CMK (cell line): ENCODE data around the gene FGF11.

ENCODE experiments used
- DNase-seq: peaks from one replicate; pipeline ENCODE4 v3.0.0-alpha.2; 2010; ENCODE audit warnings: low read depth

The FGF11 gene

DNA sequence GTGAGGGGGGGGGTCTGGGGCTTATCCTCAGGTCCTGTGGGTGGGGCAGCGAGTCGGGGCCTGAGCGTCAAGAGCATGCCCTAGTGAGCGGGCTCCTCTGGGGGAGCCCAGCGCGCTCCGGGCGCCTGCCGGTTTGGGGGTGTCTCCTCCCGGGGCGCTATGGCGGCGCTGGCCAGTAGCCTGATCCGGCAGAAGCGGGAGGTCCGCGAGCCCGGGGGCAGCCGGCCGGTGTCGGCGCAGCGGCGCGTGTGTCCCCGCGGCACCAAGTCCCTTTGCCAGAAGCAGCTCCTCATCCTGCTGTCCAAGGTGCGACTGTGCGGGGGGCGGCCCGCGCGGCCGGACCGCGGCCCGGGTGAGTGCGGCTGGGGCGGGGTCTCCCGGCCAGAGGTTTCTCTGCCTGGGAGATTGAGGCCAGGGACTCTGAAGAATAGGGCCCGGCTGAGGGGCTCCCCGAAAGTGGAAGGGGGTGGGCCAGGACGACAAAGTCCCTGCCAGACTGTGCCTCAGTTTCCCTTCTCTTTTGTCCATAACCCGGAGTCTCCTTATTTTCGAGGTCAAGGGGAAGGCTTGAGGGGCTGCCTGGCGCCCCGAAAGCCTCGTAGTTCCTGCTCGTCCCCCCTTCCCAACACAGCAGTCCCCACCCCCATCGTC lies at the start of gene FGF11:
Gene FGF11 (plus strand): TSS at position 51 of the 651 bp plus-strand sequence. CDS start 109 bp downstream, at position 160.
- no peak for DNase-seq

DNA sequence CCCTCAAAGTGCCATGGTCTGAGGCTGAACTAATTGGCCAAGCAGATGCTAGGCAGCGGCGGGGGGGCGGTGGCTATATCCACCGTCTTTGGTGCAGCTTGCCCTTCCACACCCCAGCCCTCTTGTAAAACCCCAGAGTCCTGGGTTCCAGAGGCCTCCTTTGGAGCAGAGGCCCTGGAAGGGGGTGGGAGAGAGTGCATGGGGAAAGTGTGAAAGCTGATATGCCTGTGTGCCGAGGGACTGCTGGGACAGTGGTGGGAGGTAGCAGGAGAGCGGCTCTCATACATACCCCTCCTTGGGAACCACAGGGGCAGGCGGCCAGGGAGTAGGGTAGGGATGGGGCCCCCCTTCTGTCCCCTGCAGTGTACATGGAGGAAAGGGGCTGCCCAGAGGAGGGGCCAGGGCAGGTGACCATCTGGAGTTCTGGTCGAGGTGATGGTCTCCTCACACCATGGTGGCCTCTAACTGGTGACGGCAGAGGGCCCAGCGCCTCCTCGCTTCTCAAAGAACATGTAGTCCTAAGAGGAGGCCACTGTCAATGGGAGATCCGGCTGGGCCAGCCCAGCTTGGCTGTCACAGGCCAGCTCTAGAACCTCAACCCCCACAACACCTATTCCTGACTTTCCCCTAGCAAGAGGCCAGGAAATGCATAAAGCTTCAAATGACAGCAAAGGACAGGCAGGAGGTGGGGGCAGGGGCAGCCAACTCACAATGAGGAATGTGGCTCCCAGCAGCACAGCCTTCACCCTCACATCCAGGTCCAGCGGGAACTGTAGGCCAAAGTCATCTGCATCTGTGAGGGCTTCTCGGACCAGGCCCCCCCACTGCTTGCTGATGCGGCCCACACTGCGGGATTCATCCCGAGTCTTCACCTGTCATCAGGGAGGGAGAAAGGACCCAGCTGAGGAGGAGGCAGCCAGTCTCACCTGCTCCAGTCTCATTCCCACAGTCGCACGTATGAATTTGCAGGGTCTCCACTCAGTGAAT lies 49.1 kb upstream of the FGF11 start:
- DNase-seq, result no peak

DNA sequence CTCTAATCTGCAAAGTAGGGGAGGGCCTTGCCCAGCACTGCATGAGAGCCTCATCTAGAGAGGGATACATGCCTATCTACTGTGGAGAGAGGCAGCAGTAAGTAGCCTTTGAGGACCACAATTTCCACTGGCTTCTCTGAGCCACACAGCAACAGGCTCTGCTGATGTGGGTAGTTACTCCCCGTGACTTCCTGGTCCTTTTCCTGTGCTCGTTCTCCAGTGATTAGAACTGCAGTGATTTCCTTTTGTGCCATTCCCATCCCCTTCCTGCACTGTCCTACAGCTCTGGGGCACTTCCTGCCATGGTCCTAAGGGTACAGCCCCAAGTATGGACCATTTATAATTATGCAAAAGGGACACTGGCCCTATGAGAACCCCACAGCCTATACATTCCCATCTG lies 48.0 kb upstream of the FGF11 start:
- no peak for DNase-seq

DNA sequence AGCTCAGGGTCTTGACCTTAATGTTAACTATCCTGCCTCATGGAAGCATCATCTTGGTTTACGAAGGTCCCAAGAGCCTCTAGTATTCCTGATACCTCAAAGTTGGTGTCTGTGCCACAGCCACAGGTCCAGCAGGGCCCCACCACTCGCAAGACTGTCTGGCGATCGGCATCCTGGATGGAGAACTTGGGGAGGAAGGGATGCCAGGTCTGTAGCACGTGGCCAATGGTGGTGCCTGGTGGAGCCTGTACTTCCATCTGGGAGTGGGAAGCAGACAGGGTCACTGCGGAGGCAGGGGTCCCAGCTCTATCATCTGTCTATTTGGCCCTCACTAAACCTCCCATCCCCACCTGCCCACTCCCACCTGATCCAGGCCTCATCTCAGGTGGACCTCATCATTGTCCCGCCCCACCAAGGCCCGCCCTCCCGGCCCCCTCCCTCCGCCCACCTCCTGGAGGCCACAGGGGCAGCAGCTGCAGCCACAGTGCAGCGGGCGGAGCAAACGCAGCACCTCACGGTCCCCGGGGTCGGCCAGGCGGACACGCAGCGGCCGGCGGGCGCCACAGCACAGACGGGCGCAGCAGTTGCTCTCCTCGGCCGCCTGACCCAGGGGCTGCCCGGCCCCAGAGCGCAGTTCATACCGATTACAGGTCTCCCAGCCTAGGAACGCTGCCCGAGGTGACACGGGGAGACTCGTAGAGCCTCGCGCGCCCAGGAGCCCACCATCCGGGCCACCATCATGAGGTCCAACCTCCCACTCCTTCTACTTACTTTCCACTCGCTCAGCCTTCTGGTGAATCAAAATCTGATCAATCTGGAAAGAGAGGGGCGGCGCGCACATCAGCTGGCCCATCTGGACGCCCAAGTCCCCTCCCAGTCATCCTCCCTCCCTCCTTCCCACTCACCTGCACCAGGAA lies 46.4 kb upstream of the FGF11 start:
- no peak for DNase-seq

DNA sequence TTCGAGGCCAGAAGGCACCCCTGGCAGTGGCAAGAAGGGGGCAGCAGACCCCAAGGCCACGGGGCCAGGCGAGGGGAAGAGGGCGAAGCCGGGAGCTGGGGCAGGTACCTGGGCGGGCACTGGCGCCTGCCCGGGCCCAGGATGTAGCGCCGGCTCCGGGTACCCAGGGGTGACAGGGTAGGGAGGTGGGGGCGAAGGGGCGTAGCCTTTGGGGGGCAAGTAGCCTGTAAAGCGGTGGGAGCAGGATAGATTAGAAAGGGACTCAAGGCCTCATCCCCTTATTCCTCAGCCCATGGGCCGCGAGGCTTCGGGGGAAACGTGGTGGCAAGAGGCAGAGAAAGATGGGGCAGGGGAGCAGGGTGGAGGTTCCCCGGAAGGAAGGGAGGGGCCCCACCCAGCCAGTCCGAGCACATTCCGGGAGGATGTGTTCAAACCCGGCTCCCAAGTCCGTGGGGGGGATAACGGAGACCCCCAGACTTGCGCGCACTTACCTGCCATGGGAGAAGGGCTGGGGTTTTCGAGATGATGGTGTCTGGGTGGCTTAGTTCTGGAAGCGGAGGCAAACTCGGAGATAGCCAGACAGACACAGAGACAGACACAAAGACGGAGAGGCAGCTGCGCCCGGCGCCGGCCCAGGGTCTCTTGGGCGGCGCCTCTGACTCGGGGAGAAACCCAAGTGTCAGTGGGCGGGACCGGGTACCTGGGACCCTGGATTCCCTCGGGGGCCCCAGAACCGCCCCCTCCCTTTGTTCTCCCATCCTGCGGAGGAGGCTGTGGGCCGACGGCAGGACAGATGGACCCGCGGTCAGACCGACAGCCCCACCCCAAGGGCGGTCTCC lies 45.5 kb upstream of the FGF11 start:
- peak; percentile 8 for DNase-seq

DNA sequence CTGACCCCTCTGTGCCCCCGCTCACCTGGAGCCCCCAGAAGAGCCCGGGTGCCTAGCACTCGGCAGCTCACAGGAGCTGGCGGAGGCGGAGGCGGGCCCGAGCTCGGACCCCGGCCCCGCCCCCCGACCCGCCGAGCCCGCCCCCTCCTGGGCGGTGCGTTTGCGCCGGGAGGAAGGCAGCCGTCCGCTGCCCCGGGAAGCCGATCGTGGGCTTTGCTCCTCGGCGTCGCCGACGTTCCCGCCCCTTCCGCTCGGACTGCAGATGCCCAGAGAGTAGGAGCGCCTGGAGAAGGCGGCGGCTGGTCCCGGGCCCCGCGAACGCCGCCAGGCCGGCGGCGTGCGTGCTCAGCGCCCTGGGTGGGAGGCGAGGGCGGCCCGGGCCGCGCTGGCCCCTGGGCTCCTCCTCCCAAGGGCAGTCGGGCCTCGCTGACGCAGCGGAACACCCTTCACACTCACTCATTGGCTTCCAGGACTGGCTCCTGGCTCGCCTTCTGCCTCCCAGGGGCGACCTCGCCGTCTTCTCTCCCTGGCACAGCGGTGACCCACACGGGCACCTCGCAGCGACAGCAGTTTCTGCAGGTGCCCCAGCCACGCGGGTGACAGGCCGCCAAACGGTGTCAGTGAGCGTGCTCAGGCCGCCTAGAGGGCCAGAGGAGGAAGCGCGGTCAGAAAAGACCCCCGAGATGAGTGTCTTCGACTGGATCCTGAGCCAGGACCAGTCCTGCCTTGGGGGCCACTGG lies 44.7 kb upstream of the FGF11 start, which contains the start of gene PLSCR3:
Gene PLSCR3 (minus strand): TSS at position 74 of the 740 bp plus-strand sequence. CDS start 415 bp downstream, outside the sequence.
- peak; percentile 63 for DNase-seq

DNA sequence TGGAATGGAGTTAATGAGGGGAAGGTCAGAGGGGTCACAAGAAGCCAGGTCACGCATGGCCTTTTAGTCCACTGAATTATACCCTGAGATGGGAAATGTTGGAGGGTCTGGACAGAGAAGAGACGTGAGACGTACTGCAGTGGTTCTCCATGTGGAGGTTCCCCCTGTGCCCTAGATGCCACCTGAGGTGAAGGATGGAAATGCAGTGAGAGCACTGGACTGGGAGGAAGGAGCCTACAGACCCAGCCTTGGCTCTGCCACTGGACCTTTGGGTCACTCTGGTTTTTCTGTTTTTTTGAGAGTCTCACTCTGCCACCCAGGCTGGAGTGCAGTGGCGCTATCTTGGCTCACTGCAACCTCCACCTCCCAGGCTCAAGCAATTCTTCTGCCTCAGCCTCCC lies 43.2 kb upstream of the FGF11 start:
- DNase-seq, result no peak

DNA sequence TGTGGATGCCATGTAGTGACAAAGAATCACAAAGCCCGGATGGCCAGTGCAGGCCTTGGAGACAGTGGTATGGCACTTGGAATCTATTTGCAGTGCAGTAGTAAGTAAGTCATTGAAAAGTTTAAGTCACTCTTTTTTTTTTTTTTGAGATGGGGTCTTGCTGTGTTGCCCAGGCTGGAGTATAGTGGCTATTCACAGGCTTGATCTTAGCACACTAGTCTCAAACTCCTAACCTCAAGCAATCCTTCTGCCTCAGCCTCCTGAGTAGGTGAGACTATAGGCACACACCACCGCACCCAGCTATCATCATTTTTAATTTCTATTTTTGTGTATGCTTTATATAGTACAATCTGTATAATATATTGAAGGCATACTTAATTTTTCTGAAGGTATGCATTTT lies 40.7 kb upstream of the FGF11 start:
- no peak for DNase-seq

DNA sequence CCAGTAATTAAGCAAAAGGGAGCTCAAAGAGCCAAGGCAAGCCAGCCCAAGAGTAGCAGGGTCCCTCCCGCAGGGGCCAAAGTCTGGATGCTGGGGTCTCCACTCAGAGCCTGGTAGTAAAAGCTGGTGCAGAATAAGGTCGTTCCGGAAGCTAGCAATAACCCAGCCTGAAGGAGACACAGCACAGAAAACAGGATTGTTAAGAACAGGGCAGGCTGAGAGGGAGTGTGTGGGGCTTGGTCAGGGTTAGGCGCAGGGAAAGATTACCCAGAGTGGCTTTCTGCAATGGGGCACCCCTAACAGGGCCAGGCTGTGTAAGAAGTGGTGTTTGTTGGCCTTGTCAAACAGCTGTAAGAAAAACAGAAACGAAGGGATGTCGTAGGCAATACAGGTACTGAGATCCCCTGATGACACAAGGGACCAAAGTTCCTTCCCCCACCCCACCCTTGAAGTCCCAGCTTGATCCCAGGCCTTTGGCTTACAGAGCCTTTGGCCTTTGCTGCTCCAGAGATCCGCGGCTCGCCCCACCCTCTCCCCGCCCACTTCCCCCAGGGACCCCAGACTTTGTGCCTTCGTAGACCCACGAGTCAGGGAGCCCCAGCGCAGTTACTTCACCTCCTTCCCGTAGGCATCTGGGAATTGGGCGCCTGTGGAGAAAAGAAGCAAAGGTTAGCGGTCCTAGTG lies 36.1 kb upstream of the FGF11 start:
- no peak for DNase-seq

DNA sequence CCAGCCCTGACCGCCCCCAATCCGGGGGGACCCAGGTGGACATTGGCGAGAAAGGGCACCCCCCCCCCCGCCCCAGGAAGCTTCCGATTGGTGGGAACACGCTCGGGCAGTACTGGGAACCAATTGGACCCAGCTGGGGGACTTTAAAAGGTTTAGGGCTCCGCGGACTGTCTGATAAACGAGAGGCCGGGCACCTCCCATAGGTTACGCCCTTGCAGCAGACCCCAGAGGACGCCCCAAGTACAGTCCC lies 35.7 kb upstream of the FGF11 start:
- no peak for DNase-seq

DNA sequence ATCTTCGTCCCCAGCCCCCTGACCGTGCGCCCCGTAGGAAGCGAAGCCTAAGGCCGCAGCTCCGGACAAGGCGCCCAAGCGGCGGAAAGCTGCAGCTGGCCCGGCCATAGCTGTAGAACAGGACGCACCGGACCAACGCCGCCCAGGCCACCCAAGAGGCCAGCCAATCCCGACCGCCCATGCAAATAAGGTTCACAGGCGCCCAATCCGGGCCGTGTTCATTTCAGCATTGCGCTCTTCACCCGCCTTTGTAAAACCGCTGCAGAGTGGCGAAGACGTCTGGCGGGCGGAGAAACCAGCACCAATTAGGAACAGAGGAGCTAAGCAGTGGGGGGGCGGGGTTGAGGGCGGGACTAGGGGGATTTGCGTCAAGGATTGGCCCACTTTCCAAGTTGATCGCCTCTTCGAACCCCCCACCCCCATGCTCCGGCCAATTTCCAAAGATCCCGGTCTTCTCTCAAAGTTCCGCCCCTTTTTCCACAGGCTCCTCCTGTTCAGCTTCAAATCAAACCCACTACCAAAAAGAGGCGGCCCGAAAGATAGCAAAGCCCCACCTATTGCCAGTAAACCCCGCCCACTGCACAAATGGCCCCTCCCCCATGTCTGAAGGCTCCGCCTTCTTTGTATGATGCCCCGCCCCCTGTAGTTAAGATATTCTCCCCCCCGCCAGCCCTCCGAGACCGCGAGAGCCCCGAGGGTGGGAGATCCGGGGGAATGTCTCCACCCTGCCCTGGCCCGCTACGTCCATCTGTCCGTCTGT lies 35.2 kb upstream of the FGF11 start, which contains the start of gene TMEM256:
Gene TMEM256 (minus strand): TSS at position 121 of the 760 bp plus-strand sequence. CDS start 13 bp downstream, at position 108.
- DNase-seq, result peak; percentile 71

DNA sequence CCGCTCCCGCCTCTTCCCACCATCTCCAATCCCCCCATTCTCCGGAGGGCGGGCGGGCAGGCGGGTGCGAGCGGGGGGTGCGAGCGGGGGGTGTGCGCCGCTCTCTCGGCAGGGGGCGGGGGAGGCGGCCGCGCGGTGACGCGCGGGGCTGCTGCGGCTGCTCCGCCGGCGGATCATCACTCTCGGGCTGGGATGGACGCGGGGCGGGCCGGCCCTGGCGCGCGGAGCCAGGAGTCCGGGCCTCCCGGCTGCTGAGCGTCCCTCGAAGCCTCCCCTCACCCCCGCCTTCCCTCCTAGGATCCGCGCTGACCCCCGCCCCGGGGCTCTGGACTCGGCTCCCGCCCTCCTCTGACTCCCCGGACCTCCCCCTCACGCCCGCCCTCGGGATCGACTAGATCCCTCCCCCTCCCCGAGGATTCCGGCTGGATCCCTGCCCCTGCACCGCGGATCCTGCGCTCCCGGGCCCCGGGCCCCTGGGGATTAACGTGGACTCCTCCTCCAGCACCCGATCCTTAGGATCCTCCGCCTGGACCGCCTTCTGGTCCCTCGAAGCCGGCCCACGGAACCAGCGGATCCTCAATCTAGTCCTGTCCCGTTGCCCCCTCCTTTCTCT lies 34.5 kb upstream of the FGF11 start:
- no peak for DNase-seq

DNA sequence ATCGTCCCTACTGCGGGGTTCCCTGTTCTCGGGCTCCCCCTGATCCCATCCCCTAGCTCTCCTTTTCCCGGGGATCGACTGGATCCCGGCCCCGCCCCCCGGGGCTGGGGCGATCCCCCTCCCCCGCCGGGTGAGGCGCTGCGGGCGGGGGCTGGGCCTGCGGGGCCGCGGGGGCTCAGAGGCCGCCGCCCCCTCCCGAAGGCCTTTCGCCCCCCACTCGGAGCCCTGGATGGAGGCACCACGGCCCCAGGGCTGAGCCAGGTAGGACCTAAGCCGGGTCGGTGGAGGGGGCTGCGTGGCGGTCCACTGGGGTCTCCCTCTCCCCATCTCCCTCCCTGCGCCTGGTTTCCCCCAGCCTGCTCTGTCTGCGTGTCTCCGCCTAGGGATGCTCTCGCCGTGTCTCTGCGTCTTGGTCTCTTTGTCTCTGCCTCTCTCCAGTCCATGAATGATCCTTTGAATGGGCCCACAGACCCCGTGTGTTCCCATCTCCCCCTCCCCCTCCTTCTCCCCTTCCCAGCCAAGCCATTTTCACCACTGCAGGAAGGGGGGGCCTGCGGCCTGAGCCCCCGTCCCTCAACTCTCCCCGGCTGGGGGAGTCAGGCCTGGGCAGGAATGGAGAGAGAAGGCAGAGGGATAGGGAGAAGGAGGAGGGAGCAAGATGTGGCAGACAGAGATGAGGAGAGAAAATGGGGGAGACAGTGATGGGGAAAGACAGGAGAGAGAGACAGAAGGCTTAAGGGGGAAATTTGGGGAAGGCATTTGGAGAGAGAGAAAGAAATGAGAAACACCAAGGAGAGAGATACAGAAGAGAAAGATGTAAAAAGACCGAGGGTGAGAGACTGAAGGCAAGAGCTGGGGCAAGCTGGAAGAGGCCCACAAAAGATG lies 33.7 kb upstream of the FGF11 start:
- DNase-seq, result no peak

DNA sequence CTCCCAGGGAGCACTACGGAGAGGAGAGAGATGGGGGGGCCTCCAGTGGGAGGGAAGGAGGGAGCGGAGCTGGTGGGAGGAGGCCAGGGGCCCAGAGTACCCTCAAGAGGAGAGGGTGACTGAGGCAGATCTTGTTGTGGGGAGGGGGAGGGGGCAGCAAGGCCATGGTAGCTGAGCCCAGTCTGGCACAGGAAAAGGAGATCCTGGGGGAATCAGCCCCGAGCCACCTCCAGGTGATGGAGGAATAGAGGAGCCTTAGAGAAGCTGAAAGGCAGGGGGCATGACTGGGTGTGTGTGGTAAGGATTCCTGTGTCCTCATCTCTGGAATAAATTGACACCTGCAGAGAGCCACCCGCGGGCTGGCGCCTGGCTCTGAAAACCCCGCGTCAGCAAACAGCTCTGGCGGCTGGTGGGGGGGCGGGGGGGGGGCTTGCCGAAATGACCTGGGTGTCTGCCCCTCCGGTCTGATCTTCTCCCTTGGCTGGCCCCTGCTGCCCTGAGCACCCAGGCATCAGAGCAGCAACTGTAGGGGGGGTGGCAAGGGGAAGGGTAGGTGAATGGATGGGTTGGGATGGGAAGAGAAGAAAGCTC lies 33.0 kb upstream of the FGF11 start:
- no peak for DNase-seq

DNA sequence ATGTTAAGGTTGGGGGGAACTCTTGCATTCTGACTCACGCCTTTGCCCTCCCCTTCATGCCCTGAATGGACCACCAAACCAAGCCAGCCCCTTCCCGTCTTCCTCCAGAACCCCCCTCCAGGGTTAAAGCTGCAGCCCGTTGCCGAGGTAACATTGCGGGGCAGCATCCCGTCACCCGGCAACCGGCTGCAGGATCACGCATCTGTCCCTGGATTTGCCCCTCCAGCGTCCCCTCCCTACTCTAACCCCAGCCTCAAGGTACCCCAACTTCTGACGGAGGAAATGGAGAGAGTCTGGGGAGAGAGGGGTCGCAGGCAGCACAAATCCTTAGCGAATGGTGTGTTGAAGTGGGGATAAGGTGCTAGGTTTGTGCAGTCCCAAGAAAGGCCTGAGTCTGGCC lies 32.2 kb upstream of the FGF11 start:
- no peak for DNase-seq

DNA sequence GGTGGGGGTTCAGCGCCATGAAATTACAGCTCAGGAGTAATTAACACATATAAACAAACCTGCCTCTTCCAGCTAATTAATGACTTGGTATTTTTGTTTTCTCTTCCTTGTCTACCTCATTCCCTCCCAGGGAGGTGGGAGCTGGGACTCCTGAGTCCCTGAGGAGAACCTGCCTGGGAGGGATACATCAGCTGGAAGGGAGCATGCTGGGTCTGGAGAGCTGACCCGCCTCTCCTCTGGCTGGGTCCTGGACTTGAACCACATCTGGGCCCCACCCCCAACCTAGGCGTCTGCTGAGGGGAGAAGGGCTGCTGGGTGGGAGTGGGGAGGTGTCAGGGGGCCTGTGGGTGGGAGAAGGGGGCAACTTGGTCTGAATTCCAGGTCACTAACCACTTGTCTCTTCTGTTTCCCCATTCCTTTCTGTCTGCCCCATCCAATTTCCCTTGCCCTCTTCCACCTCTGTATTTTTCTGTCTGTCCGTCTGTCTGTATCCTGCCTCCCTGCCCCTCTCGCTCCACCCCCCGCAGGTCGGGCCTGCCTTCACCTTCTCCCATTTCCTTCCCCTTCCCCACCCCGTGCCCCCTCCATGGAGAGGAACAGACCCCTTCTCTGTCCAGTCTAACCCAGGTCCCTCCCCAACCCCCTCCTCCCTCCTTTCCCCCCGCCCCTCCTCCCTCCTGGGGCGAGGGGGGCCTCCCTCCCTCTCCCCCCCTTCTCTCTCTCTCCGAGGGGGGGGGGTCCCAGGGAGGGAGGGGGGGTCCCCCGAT lies 31.6 kb upstream of the FGF11 start, which contains the start of gene NLGN2:
Gene NLGN2 (plus strand): TSS at position 361 of the 767 bp plus-strand sequence. CDS start 411 bp downstream, outside the sequence.
- DNase-seq, result no peak
